ENCODE data around the gene DTD1.
"Not testable (repeated sequence)": the region's sequence is repeated elsewhere in the genome, so short reads cannot be mapped to it uniquely, and the experiment has no call there.

The DTD1 gene

GRCh38 chr20:18737140-18737539 lies 149.3 kb downstream of the DTD1 start:
- no peak for DNase-seq (ENCODE audit: insufficient read length, low spot score)
- FAIRE-seq: no peak

DNA sequence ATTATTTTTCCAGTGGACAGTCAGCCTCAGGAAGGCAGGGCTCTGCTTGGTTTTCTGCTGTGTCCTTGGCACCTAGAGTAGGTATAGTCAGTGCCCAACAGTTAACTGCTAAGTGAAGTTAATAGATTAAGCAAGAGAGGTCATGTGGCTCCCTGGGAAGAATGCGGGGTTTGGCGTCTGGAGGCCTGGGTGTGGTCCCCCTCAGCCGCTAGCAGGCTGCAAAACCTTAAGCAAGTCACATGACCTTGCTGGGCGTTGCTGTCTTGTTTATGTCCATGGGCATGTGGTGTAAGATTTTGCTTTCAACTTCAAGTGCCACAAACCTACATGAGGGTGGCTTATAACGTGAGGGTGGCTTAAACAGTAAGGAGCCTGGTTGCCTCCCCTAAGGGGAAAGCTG lies 150.2 kb downstream of the DTD1 start:
- DNase-seq (ENCODE audit: insufficient read length, low spot score) (no peak), FAIRE-seq (no peak)

GRCh38 chr20:18738888-18739287 lies 151.0 kb downstream of the DTD1 start:
- DNase-seq (ENCODE audit: insufficient read length, low spot score) (no peak), FAIRE-seq (no peak)

DNA sequence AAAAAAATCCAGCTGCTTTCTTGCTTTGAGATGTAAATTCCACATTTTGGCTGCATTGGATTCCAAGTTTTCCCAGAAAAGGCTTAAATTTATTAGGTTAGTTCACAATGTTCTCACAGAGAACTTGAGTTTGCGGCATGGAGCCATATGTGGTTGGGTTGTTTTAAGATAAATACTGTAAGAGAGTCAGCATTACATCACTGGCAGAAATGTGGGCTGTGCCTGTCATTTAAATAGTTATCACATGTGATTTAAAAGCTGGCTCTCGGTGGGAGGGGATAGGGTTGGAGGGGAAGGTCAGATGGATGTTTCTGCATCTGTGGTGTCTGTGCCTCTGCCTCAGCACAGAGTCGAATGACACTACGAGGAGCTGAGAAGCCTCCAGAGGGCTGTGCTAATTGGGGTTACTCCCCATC lies 151.9 kb downstream of the DTD1 start:
- no peak for DNase-seq (ENCODE audit: insufficient read length, low spot score)
- no peak for FAIRE-seq

DNA sequence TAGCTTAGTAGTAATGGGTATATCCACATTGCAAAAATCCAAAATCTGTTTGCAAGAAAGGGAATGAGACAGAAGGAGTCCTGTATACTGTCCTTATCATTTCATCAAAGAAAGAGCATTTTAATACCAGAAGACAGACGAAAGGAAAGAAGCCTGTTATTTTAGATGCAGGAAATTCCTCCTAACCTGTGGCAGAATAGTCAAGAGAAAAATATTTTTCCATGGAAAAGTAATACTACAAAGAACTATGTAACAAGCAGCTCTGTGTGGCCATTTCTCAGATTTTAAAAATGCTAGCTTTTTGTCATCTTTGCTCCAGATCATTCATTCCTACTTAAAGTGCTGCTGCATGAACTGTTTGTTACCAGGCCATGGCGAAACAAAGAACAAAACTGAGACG lies 152.9 kb downstream of the DTD1 start:
- DNase-seq (ENCODE audit: insufficient read length, low spot score) (no peak), FAIRE-seq (no peak)

- no peak for FAIRE-seq
- DNase-seq (ENCODE audit: insufficient read length, low spot score): no peak
These were observed 155.0 kb downstream of the DTD1 start for GRCh38 chr20:18742841-18743240.

- no peak for DNase-seq (ENCODE audit: insufficient read length, low spot score)
- no peak for FAIRE-seq
These were observed 156.0 kb downstream of the DTD1 start for GRCh38 chr20:18743665-18744440.

DNA sequence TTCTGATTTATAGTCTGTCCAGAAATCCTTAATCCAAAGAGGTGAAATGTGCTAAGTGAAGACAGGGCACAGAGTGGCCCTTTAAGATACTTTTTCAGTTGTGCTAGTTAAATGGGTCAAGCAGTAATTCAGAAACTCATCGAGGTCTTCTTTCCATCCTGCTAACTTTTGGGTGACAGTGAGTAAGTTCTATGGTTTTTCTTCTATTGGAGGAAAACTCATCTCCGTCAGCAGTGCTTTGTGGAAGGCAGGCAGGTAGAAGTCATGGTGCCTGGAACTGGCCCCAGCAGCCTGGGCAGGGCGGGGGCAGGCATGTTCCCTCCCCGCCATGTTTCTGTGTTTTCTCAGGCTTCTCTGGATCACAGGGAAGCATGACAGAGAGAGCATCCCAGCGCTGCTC lies 159.2 kb downstream of the DTD1 start:
- DNase-seq (ENCODE audit: insufficient read length, low spot score) (no peak), FAIRE-seq (no peak)

GRCh38 chr20:18748987-18749386 lies 161.1 kb downstream of the DTD1 start:
- DNase-seq (ENCODE audit: insufficient read length, low spot score): no peak
- FAIRE-seq: no peak

GRCh38 chr20:18749528-18749927 lies 161.7 kb downstream of the DTD1 start:
- no peak for DNase-seq (ENCODE audit: insufficient read length, low spot score)
- FAIRE-seq: no peak

DNA sequence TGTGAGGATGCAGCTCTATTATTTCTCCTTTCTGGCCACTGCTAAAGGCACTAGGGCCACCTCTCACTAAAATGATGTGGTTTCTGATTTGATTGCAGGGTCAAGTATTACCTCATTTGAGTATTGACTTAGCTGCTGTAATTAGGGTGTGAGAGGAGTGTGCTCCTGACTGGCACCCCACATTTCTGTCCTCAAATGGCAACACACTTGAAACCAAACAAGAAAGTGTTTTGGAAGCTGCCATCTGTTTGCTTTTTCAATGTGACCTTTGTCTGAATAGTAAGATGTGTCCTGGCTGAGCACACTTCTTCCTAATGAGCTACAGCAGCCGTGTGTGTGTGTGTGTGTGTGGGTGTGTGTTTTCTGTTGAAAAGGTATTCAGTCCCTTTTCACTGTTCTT lies 162.9 kb downstream of the DTD1 start:
- no peak for DNase-seq (ENCODE audit: insufficient read length, low spot score)
- FAIRE-seq: no peak

GRCh38 chr20:18754030-18754652 lies 166.3 kb downstream of the DTD1 start:
- peak; percentile 96 for FAIRE-seq
- DNase-seq (ENCODE audit: insufficient read length, low spot score): peak; percentile 54

DNA sequence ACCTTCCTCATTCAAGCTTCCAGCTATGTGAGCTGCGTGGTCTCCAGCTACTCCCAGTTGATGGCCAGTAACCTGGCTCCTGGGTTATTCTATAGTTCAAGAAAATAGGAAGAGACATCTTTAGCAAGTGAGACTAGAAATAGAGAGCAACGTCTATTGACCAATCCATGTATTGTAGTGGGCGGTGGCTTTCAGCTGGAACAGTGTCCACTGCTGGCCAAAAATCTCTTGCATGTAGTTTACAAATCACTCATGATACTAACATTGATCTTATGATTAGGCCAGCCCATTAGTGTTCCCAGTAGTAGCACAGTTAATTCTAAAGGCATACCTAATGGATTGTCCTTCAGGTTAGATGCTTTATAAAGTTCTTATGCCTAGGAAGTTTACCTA lies 166.8 kb downstream of the DTD1 start:
- DNase-seq (ENCODE audit: insufficient read length, low spot score) (no peak), FAIRE-seq (no peak)

DNA sequence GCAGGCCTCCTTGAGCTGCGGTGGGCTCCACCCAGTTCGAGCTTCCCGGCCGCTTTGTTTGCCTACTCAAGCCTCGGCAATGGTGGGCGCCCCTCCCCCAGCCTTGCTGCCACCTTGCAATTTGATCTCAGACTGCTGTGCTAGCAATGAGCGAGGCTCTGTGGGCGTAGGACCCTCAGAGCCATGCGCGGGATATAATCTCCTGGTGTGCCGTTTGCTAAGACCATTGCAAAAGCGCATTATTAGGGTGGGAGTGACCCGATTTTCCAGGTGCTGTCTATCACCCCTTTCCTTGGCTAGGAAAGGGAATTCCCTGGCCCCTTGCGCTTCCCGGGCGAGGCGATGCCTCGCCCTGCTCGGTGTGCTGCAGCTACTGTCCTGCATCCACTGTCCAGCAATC lies 173.0 kb downstream of the DTD1 start:
- not testable (repeated sequence) for DNase-seq (ENCODE audit: insufficient read length, low spot score); FAIRE-seq

DNA sequence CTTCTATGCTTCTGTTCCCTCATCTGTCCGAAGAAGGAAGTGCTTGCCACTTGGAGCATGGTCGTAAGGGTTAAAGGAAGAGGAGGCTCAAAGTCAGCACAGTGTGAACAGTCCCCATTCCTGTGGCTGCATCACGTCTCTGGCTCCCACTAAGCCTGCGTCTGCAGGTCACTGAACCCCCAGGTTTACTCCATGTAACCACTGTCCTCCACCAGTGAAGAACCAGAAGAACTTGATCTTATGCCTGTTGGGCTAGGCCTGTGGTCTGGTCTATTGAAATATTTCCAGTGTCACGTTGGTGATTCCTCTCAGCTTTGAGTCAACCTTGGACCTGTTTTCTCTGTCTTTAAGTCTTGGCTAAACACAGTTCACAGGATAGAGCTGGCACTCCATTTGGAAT lies 179.8 kb downstream of the DTD1 start:
- no peak for FAIRE-seq
- DNase-seq (ENCODE audit: insufficient read length, low spot score): no peak

DNA sequence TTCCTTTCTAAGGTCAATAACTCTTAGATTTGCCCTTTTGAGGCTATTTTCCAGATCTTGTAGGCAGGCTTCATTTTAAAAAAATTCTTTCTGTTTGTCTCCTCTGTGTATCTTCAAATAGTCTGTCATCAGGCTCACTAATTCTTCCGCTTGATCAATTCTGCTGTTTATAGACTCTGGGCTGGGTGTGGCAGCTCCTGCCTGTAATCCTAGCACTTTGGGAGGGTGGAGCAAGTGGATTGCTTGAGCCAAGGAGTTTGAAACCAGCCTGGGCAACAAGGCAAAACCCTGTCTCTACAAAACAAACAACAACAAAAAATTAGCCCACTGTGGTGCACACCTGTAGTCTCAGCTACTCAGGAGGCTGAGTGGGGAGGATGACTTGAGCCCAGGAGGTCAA lies 185.7 kb downstream of the DTD1 start:
- DNase-seq (ENCODE audit: insufficient read length, low spot score) (no peak), FAIRE-seq (no peak)

GRCh38 chr20:18774207-18774606 lies 186.4 kb downstream of the DTD1 start:
- FAIRE-seq (no peak), DNase-seq (ENCODE audit: insufficient read length, low spot score) (no peak)

- DNase-seq (ENCODE audit: insufficient read length, low spot score): no peak
- no peak for FAIRE-seq
These were observed 187.8 kb downstream of the DTD1 start for GRCh38 chr20:18775633-18776032.

DNA sequence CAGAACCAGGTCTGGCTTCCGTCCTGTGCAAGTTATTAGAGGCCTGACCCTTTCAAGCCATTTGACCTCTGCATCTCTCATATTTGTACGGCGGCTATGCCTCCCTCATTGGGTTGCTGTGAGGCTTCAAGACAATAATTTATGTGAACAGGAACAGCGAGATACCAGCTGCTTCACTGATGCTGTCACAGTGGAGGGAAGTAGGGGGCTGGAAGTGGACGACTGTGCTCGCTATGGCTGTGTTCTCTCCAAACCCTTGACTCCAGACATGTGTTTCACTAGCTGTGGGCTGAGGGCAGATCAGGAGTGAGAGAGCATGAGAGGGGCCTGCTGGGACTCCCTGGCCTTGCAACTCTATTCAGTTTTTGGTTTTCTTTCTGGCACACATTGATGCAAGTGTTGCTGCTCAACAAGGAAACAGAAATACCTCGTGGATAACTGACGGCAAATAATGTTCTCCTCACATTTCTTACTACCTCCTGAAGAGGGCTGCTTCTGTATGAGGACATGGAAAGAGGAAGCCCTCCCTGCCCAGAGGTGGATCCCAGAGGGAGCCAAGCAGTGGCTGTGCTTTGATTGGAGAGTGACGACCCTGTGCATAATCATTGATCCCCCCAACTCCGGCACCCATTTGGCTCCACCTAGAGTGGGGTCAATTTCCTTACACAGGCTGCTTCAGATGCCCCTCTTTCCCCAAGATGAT lies 191.0 kb downstream of the DTD1 start:
- DNase-seq (ENCODE audit: insufficient read length, low spot score) (no peak), FAIRE-seq (no peak)

DNA sequence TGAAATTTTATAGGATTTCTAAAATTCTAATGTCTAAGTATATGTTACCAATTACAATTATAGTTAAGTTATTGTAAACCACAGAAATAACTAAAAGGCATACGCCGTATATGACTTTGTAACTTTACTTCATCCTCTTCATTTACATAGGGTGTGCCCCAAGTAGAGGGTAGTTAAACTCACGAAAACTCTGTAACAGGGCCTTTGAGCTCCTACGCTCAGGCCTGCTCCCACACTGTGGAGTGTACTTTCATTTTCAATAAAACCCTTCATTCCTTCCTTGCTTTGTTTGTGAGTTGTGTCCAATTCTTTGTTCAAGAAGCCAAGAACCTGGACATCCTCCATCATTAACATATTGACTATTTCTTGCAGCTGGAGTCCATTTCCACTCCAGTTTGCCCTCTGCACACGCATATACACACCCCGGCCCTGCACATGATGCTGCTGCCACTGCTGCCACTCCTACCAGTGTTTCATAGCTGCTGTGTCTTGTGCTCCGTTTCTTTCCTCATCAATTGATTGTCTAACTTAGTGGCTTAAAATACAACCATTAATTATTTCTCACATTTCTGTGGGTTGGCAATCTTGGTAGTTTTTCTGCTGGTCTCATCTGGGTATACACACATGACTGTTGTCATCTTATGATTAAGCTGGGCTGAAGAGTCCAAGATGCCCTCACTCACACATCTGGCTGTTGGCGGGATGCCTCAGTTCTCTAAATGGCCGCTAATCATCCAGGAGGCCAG lies 192.7 kb downstream of the DTD1 start:
- DNase-seq (ENCODE audit: insufficient read length, low spot score) (no peak), FAIRE-seq (no peak)

- no peak for FAIRE-seq
- no peak for DNase-seq (ENCODE audit: insufficient read length, low spot score)
These were observed 193.7 kb downstream of the DTD1 start for GRCh38 chr20:18781509-18781908.
